Measurements from ENCODE around the gene NUCKS1. TPM values are rescaled to one million over a fixed set of nuclear protein-coding genes. Genes with fewer than 3 reads are reported as not detected.

Gene NUCKS1, protein sequence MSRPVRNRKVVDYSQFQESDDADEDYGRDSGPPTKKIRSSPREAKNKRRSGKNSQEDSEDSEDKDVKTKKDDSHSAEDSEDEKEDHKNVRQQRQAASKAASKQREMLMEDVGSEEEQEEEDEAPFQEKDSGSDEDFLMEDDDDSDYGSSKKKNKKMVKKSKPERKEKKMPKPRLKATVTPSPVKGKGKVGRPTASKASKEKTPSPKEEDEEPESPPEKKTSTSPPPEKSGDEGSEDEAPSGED
- total RNA-seq (100 to 1,000 TPM; 104 to 335 (median 244) TPM), polyA plus RNA-seq (100 to 1,000 TPM in 1 of 2 donors, 10 to 100 TPM in 1; 79.4 to 150 TPM)
- long read RNA-seq, donor 1, full-length matches to known transcripts, result 2 of 49 reads
- long read RNA-seq, donor 1, partial matches to known transcripts, result 11 of 49 reads
- long read RNA-seq, donor 1, other reads (novel, unspliced or antisense), result 36 of 49 reads
- long read RNA-seq, donor 2, full-length matches to known transcripts, result 50 of 118 reads
- long read RNA-seq, donor 2, partial matches to known transcripts, result 68 of 118 reads
- long read RNA-seq, donor 2, other reads (novel, unspliced or antisense), result 0 of 118 reads
- long read RNA-seq, donor 3, partial matches to known transcripts, result 2 of 56 reads
- long read RNA-seq, donor 3, other reads (novel, unspliced or antisense), result 54 of 56 reads

DNA sequence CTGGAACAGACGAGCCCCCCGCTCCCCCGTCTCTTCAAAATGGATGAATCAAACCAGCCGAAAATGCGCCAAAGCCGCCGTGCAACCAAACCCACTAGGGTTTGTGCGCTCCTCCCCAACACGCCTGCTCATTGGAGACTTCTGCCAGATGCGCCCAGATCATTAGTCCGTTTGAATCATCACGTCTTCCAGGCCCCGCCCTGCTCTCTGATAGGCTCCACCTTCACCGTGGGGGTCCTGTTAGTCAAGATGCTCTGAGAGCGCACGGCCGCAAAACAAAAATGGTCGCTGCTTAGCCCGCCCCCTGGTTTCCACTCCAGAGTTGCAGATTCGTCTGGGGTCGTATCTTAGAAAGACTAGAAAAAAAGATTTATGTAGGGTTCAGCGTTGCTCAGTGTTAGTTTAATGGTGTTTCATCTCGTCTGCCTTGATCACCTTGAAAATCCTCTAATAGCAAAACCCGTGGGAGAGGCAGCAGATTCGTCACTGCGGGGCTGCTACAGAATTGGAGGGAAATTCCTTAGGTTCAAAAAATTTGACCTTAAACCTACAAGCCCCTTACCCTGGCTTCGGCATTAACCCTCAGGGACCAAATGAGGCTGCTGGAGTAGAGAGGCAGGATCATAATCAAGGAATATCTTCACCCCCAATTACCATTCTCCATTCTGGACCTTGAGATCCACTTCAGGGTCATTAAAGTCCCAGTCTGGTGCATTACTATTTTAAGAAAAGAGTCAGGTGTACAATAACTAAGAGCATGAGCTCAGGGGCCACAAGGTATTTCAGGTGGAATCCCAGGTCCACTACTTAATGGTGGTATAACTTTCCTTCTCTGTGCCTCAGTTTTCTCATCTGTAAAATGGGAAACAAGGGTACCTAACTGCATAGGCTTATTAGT lies at the start of gene NUCKS1:
NUCKS1 (minus strand) TSS at position 45 of the 898 bp plus-strand sequence. CDS start 209 bp downstream, outside the sequence.
- intact Hi-C loops (cut with DNase I), result no loop called here
- WGBS, 3 donors, result 0 to 2% (median 0%) methylated on average over 27 of the region's 27 CpGs
- TF ChIP-seq EP300 (IDR thresholded peaks at IDR 0.05) (no peak), POLR2A (IDR thresholded peaks at IDR 0.05) (peak; percentile 65)
- TF ChIP-seq, protein P1, sequence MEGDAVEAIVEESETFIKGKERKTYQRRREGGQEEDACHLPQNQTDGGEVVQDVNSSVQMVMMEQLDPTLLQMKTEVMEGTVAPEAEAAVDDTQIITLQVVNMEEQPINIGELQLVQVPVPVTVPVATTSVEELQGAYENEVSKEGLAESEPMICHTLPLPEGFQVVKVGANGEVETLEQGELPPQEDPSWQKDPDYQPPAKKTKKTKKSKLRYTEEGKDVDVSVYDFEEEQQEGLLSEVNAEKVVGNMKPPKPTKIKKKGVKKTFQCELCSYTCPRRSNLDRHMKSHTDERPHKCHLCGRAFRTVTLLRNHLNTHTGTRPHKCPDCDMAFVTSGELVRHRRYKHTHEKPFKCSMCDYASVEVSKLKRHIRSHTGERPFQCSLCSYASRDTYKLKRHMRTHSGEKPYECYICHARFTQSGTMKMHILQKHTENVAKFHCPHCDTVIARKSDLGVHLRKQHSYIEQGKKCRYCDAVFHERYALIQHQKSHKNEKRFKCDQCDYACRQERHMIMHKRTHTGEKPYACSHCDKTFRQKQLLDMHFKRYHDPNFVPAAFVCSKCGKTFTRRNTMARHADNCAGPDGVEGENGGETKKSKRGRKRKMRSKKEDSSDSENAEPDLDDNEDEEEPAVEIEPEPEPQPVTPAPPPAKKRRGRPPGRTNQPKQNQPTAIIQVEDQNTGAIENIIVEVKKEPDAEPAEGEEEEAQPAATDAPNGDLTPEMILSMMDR (IDR thresholded peaks at IDR 0.05), result peak in 2 of 3 donors; percentile 25 to 36
- DNase-seq, result peak; percentile 97 to 99 (median 98)
- H3K27me3 ChIP-seq, result no peaks in the 10 kb centered on the region
- peaks cover 9% of the 10 kb centered on the region for H3K4me1 ChIP-seq (ENCODE audit: insufficient read depth)
- peak within 1 kb of the TSS; percentile 57 for H3K4me3 ChIP-seq
- no peaks in the 10 kb centered on the region for H3K36me3 ChIP-seq
- H3K9me3 ChIP-seq, result no peaks in the 10 kb centered on the region
- H3K27ac ChIP-seq, result peak within 1 kb of the TSS; percentile 95 to 98

DNA sequence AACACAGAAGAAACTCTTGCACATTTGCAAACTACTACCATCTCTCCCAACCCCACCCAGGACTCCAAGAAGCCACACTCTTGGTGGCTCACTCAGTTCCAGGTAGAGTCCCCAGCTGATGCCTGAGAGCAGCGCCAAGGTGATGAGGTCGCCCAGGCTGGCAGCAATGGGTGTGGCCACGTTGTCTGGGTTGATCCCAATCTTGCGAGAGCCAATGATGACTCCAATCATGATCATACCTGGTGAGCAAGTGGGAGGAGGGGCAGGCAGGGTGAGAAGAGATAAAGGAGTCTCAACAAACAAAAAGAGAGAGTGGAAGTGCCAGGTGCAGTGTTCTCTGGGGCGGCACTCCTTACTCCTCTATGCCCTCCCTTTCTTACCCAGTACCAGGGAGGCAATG lies 48.6 kb upstream of the NUCKS1 start:
- Histone ChIP-seq H3K27me3 (no peaks in the 10 kb centered on the region), H3K4me3 (no peak overlapping the region), H3K27ac (no peak overlapping the region), H3K36me3 (no peaks in the 10 kb centered on the region), H3K4me1 (ENCODE audit: insufficient read depth) (peaks cover 4% of the 10 kb centered on the region), H3K9me3 (no peaks in the 10 kb centered on the region)
- intact Hi-C loops (cut with DNase I), result loop anchor here in 3 of 4 donors (10.0 kb wide), 1 partner anchor 116 kb away; no protein-coding TSS in a partner anchor
- 74 to 92% (median 92%) methylated on average over 5 of the region's 5 CpGs for WGBS, 3 donors
- no peak for DNase-seq
- no peak for TF ChIP-seq POLR2A (IDR thresholded peaks at IDR 0.05)
- TF ChIP-seq, protein P1 (IDR thresholded peaks at IDR 0.05), result no peak
- no peak for TF ChIP-seq EP300 (IDR thresholded peaks at IDR 0.05)

DNA sequence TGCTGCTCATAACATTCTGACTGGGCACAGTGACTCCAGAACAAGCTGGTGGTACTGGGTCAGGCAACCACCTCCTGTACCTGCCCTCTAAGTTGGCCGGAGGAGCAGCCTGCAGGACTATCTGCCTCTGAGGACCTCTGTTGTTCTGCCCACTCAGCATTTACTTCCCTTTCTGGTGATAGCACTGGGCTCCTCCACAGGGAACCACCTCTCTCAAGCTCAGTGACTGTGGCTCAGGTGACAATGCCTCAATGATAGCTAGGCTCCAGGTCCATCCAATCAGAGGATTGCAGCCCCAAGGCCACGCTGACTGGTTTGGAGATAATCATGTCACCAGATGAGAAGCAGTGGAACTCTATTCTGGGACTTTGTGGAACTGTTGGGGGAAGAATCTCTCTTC lies 47.2 kb upstream of the NUCKS1 start:
- Histone ChIP-seq H3K27me3 (no peaks in the 10 kb centered on the region), H3K4me1 (ENCODE audit: insufficient read depth) (peaks cover 4% of the 10 kb centered on the region), H3K27ac (no peak overlapping the region), H3K36me3 (no peaks in the 10 kb centered on the region), H3K4me3 (no peak overlapping the region), H3K9me3 (no peaks in the 10 kb centered on the region)
- DNase-seq, result no peak
- 82 to 97% (median 97%) methylated on average over 2 of the region's 2 CpGs for WGBS, 3 donors
- intact Hi-C loops (cut with DNase I), result loop anchor here in 3 of 4 donors (10.0 kb wide), 1 partner anchor 118 kb away; no protein-coding TSS in a partner anchor
- TF ChIP-seq EP300 (IDR thresholded peaks at IDR 0.05) (no peak), POLR2A (IDR thresholded peaks at IDR 0.05) (no peak)
- TF ChIP-seq, protein P1 (IDR thresholded peaks at IDR 0.05), result no peak

Data from ovary (tissue), 10 donors.